GM11168 (cell line): ENCODE measurements around the gene TRIM72.
"Not testable (repeated sequence)": the region's sequence is repeated elsewhere in the genome, so short reads cannot be mapped to it uniquely, and the experiment has no call there.

Experiments used
- in situ Hi-C: fragments of 300-500 bp; cut with MboI; formaldehyde crosslinking; loops from one replicate; pipeline ENCODE4 v1.12.0; 2022; ENCODE audit warnings: low sequenced_read_pairs; ENCODE audit not compliant: unreplicated experiment

Gene TRIM72

GRCh38 chr16:31206776-31207175 lies 7.1 kb upstream of the TRIM72 start:
- in situ Hi-C loops: loop anchor here (10.0 kb wide), 1 partner anchor 238 kb away; the partner anchor contains the start of gene ZNF843

- in situ Hi-C loops: no loop called here
These were observed 577 bp upstream of the TRIM72 start for GRCh38 chr16:31213342-31213741.

DNA sequence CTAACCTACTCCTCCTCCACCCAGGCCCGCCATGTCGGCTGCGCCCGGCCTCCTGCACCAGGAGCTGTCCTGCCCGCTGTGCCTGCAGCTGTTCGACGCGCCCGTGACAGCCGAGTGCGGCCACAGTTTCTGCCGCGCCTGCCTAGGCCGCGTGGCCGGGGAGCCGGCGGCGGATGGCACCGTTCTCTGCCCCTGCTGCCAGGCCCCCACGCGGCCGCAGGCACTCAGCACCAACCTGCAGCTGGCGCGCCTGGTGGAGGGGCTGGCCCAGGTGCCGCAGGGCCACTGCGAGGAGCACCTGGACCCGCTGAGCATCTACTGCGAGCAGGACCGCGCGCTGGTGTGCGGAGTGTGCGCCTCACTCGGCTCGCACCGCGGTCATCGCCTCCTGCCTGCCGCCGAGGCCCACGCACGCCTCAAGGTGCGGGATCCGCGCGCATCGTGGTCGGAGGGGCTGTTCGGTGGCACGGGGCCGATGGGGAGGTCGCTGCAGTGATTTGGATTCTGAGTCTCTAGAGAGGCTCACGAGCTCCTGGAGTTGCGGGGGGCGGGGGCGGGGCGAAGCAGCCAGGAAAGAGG lies 878 bp downstream of the TRIM72 start:
- in situ Hi-C loops: no loop called here

GRCh38 chr16:31215287-31216162 lies 1.6 kb downstream of the TRIM72 start:
- in situ Hi-C loops: no loop called here

DNA sequence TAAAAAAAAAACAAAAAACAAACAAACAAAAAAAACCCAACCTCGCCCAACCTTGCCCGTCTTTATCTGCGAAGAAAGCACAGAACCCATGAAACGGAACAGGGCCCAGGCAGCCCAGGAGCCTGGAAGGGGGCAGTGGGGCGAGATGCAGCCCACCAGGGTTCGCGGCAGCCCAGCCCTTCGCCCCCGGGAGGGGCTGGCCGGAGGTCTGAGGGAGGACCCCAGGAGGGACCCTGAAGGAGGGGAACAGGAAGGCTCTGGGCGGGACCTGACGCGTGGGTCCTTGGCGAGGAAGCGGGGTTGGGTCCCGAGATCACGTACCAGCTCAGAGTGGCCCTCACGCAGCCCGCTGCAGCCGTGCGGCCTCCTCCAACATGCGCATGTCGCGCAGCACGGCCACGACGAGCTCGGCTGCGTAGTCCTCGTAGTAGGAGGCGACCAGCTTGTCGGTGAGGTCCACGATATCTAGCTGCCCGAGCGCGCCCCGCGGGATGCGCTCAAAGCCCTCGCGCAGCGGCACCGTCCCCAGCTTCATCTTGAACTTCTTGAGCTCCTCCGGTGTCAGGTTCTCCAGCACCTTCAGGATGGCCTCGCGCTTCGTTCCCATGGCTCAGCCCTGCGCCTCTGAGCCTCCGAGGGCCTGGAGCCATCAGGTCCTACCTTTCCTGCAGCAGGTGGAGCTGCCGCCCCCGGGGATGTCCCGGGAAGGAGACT lies 2.7 kb downstream of the TRIM72 start, which contains the start of gene PYDC1:
Gene PYDC1 (minus strand): TSS at position 714 of the 714 bp plus-strand sequence. CDS start 107 bp downstream, at position 607.
- in situ Hi-C loops: no loop called here

- in situ Hi-C loops: no loop called here
These were observed 3.2 kb downstream of the TRIM72 start for GRCh38 chr16:31217136-31217530.

GRCh38 chr16:31219154-31219741 lies 5.3 kb downstream of the TRIM72 start:
- in situ Hi-C loops: no loop called here

DNA sequence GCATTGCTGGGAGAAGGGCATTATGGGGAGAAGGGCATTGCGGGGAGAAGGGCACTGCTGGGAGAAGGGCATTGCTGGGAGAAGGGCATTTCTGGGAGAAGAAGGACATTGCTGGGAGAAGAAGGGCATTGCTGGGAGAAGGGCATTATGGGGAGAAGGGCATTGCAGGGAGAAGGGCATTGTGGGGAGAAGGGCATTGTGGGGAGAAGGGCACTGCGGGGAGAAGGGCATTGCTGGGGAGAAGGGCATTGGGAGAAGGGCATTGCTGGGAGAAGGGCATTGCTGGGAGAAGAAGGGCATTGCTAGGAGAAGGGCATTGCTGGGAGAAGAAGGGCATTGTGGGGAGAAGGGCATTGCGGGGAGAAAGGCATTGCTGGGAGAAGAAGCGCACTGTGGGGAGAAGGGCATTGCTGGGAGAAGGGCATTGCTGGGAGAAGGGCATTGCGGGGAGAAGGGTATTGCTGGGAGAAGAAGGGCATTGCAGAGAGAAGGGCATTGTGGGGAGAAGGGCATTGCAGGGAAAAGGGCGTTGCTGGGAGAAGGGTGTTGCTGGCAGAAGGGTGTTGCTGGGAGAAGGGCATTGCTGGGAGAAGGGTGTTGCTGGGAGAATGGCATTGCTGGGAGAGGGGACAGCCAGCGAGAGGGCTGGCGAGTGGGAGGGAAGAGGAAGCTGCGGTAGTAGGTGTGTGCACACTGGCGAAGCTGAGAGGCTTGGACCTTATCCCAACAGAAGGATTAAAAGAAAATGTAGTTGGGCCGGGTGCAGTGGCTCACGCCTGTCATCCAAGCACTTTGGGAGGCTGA lies 7.6 kb downstream of the TRIM72 start:
- in situ Hi-C loops: no loop called here

- in situ Hi-C loops: no loop called here
These were observed 9.1 kb downstream of the TRIM72 start for GRCh38 chr16:31223044-31223443.

- in situ Hi-C loops: no loop called here
These were observed 10.4 kb downstream of the TRIM72 start for GRCh38 chr16:31224092-31224955.

DNA sequence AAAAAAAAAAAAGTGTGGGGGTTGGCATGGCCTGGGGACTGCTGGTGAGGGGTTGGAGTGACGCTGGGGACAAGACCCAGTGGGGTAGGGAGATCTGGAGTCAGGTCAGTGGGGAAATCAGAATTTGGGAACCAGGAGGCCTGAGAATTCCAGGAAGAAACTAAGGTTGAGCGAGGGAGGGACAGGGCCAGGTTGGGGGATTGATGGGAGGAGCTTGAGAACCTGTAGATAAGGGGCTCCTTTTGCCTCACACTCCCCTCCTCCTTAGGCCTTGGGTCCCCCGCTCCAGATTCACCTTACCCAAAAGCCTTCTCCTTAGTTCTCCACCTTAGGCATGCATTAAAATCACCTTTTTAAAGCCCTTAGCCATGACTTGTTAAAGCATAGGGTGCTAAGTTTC lies 11.3 kb downstream of the TRIM72 start:
- in situ Hi-C loops: no loop called here

DNA sequence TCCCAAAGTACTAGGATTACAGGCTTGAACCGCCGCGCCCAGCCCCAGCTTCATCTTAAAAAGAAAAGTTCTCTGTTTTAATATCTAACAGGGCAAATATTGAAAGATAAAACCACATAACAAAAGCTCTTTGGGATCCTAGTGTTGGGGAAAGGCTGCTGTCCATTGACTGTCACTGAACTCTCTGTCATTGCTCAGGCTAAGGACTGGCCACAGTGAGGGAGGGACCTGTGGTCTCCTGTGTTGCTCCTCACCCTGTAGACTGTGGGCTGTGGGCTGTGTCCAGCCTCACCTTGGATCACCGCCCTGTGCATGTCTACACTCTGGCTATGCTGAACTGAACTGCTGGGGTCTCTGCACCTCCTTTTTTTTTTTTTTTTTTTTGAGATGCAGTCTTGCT lies 14.3 kb downstream of the TRIM72 start:
- in situ Hi-C loops: no loop called here

DNA sequence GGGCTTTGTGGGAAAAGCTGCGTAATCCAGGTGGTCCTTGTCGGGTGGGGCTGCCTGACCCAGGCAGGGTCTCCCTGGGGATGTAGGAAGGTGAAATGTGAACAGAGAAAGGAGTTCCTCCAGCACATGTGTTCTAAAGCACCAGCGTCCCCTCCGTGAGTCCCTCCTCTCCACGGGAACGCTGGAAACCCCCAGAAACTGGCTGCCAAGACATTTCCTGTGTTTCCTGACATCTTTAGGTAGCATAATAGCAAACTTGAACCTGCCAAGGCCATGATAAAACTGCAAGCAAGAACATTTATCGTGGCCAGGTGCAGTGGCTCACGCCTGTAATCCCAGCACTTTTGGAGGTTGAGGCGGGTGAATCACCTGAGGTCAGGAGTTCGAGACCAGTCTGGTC lies 15.6 kb downstream of the TRIM72 start:
- in situ Hi-C loops: no loop called here

DNA sequence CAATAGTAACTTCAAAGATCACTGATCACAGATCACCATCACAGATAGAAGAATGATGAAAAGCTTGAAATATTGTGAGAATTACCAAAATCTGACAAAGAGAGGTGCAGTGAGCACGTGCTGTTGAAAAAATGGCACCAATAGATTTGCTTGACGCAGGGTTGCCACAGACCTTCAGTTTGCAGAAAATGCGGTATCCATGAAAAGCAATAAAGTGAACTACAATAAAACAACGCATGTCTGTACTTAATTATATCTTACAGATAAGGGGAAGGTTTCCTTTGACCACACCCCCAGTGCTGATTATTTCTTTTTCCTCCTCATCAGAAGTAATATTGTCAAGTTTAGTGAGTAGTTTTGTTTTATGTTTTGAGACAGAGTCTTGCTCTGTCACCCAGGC lies 24.1 kb downstream of the TRIM72 start:
- in situ Hi-C loops: no loop called here

GRCh38 chr16:31242206-31242605 lies 28.3 kb downstream of the TRIM72 start:
- in situ Hi-C loops: no loop called here

DNA sequence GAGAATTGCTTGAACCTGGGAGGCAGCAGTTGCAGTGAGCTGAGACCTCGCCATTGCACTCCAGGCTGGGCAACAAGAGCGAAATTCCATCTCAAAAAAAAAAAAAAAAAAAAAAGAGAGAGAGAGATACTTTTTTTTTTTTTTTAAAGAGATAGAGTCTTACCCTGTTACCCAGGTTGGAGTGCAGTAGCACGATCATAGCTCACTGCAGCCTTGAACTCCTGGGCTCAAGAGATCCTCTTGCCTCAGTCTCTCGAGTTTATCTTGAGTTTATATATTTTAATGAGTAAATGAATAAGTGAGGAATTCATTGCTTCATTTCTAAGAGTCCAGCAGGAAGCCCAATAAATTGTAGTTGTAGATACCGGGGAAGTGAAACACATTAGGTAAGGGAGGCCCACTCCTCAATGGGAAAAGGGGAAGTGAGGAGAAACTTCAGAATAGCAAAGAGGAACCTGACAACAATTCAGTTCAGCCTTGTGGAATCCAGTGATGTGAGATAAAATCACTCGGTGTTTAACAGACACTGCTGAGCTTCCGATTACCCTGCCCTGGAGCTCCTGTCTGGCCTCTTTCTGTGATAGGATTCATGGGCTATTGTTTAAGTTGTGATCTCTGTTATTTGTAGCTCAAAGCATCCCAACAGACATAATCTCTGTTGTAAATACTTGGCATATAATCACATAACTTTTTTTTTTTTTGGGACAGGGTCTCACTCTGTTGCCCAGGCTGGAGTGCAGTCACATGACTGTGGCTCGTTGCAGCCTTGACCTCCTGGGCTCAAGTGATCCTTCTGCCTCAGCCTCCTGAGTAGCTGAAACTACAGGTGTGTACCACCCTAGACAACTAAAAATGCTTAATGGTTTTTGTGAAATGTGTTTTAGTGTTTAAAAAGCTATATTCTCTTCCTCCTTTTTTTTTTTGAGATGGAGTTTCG lies 30.1 kb downstream of the TRIM72 start:
- in situ Hi-C loops: no loop called here

DNA sequence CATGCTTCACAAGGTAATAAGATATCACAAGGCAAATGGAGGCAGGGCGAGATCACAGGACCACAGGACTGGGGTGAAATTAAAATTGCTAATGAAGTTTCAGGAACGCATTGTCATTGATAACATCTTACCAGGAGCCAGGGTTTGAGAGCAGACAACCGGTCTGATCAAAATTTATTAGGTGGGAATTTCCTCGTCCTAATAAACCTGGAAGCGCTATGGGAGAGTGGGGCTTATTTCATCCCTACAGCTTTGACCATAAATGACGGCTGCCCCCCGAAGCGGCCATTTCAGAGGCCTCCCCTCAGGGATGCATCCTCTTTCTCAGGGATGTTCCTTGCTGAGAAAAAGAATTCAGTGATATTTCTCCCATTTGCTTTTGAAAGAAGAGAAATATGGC lies 31.7 kb downstream of the TRIM72 start:
- in situ Hi-C loops: not testable (repeated sequence)

DNA sequence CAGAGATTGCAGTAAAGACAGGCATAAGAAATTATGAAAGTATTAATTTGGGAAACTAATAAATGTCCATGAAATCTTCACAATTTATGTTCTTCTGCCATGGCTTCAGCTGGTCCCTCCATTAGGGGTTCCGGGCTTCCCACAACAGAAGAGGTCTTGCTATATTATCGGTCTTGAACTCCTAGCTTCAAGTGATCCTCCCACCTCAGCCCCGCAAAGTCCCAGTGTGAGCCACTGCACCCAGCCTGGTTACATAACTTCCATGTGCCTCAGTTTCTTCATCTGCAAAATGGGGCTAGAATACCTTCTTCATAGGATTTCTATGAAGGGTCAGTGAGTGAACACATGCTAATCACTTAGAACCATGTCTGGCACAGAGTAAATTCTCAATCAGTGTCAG lies 32.4 kb downstream of the TRIM72 start:
- in situ Hi-C loops: no loop called here
